Urinary bladder (tissue), 4 donors: ENCODE data around the gene CCNJL. TPM values are rescaled to one million over a fixed set of nuclear protein-coding genes. Genes with fewer than 3 reads are reported as not detected.
A peak's percentile ranks its signal among the peaks of the same experiment; 100 is the strongest.

Experiments used
- DNase-seq: peaks from one replicate; pipeline ENCODE4 v3.0.0-alpha.2; 2015; ENCODE audit errors: extremely low spot score
- H3K27ac ChIP-seq: one replicate; pipeline ENCODE4 v1.5.1; 2013; ENCODE audit warnings: low read depth, mild to moderate bottlenecking, moderate library complexity
- H3K36me3 ChIP-seq: one replicate; pipeline ENCODE4 v1.6.1; 2013; ENCODE audit warnings: mild to moderate bottlenecking, moderate library complexity; ENCODE audit not compliant: insufficient read depth
- H3K4me1 ChIP-seq: one replicate; pipeline ENCODE4 v1.6.1; 2013; ENCODE audit warnings: mild to moderate bottlenecking, moderate library complexity; ENCODE audit not compliant: insufficient read depth
- H3K4me3 ChIP-seq: one replicate; pipeline ENCODE4 v1.5.1; 2013; ENCODE audit warnings: low read depth, low read length
- WGBS: extraction: QIAGEN DNeasy Blood & Tissue Kit; methylation state at CpG from one replicate; pipeline ENCODE4 v1.1.7; 2013; 5-methylcytosine and 5-hydroxymethylcytosine counted together
- polyA plus RNA-seq: library from polyadenylated mRNA; stranded (reverse); fragments of 200-250 nt; gene quantifications from one replicate; pipeline ENCODE4 v1.2.3, GENCODE V29; 2013
- total RNA-seq: library from RNA; depleted of rRNA; stranded (reverse); fragments of >200 nt; gene quantifications from one replicate; pipeline ENCODE4 v1.2.3, GENCODE V29; 2014
- donor health status: healthy with polysubstance abuse.
- donor health status: healthy.

Gene CCNJL, protein sequence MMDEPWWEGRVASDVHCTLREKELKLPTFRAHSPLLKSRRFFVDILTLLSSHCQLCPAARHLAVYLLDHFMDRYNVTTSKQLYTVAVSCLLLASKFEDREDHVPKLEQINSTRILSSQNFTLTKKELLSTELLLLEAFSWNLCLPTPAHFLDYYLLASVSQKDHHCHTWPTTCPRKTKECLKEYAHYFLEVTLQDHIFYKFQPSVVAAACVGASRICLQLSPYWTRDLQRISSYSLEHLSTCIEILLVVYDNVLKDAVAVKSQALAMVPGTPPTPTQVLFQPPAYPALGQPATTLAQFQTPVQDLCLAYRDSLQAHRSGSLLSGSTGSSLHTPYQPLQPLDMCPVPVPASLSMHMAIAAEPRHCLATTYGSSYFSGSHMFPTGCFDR
- total RNA-seq (4.7 TPM), polyA plus RNA-seq (2.0 TPM)

DNA sequence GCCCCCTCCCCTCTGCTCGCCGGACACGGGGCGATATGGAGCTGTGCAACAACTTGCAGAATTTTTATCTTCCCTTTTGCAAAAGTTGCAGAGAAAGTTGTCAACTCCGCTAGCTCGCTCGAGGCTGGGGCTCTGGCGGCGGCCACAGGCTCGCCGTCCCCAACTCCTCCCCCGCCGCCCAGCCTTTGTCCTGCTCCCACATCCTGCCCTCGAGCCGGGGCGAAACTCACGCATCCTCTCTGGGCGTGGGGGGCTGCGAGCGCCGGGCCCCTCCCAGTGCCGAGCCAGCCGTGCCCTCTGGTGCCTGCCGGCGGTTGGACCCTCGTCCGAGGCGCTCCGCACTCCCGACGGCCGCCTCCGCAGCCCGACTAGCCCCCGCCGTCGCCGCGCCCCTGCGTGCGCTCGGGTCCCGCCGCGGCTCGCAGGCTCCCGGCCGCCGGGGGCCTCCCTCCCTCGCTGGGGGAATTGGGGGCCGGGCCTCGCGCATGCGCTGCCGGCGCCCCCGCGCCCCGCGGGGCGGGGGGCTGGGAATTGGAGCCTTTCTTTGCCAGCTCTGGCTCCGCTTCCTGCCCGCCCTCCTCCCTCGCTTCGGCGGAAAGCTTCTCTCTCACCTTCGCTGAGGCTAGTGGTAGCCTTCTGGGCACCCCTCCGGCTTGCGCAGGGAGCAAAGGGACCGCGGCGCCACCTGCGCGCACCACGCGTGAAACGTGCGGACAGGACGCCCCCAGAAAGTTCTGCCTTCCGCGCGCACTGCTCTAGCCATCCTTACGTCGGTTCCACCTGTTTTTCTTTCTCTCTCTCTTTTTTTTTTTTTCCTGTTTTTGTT, at the start of gene CCNJL:
TSS of gene CCNJL (minus strand) at position 431 of the 826 bp plus-strand sequence. CDS start 641 bp downstream, outside the sequence.
- no peaks in the 10 kb centered on the region for H3K4me1 ChIP-seq
- no peaks in the 10 kb centered on the region for H3K36me3 ChIP-seq
- DNase-seq = no peak
- no peak within 1 kb of the TSS for H3K27ac ChIP-seq
- H3K4me3 ChIP-seq = peak within 1 kb of the TSS; percentile 76
- WGBS = under 1% methylated on average over 84 of the region's 84 CpGs

DNA sequence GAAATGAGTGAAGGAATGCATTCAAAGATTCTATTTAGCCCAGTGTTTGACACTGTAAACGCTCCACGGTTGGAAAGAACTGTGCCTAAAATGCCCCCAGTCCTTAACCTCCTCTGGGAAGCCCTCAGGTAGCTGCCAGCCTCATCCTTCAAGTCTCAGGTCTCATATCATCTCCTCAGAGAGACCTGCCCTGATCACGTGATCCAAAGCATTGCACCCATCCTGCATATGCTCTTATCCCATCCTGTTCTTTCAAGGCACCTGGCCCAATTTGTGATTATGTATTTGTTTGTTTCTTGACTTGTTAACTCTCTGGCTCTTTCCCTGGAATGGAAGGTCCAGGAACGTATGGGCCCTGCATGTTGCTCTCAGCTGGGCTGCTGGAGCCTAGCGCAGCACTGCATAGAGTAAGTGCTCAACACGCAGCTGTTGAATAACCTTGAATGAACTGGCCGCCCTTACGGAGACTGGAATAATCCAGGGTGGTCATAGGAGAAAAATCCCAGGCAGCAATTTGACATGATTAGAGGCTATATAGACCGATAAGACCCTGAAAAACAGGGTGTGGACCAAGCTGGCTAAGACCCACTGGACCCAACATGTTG, 49.4 kb upstream of the CCNJL start:
- no peak for DNase-seq
- Histone ChIP-seq H3K36me3 (no peaks in the 10 kb centered on the region), H3K27ac (no peak overlapping the region), H3K4me1 (no peaks in the 10 kb centered on the region), H3K4me3 (no peak overlapping the region)
- 84% methylated on average over 9 of the region's 9 CpGs for WGBS

DNA sequence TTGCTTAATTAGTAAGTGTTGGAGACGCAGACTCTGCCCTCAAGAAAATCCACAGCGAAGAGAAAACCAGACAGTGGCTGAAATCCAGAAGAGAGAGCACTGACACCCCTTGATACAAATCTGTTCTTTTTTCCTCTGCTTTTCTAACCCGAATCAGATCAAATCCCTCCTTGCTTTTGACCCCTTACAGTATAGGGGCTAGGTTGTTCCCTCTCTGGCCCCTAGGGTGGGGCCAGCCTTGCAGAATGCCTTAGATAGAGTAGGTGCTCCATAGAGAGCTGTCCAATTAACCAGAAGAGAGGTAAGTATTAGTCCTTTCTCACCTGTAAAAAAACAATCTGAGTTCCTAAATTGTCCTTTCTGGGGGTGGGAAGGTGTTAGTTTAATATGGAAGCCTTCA, 47.9 kb upstream of the CCNJL start:
- WGBS = 72% methylated on average over 3 of the region's 3 CpGs
- H3K4me1 ChIP-seq = no peaks in the 10 kb centered on the region
- no peak overlapping the region for H3K4me3 ChIP-seq
- DNase-seq = no peak
- H3K36me3 ChIP-seq = no peaks in the 10 kb centered on the region
- H3K27ac ChIP-seq = no peak overlapping the region

DNA sequence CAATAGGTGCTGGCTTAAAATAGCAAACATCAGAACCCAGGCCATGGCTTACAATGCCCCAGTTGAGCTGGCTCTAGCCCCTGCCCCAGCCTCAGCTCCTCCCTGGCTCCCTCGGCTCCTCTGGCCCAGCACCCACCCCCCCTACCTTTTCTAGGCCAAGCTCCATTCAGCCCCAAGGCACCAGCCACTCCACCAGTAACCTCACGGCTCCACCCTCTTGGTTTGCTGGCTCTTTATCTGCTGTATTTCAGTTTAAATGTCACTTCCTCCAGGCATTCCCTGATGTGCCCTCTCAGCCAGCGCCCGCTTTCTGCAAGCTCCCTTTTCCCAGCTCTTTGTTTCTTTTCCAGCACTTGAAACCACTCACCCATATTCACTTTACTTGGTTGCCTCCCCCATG, 47.5 kb upstream of the CCNJL start:
- H3K36me3 ChIP-seq = no peaks in the 10 kb centered on the region
- no peaks in the 10 kb centered on the region for H3K4me1 ChIP-seq
- DNase-seq = no peak
- WGBS = 74% methylated on average over 4 of the region's 4 CpGs
- no peak overlapping the region for H3K4me3 ChIP-seq
- no peak overlapping the region for H3K27ac ChIP-seq

DNA sequence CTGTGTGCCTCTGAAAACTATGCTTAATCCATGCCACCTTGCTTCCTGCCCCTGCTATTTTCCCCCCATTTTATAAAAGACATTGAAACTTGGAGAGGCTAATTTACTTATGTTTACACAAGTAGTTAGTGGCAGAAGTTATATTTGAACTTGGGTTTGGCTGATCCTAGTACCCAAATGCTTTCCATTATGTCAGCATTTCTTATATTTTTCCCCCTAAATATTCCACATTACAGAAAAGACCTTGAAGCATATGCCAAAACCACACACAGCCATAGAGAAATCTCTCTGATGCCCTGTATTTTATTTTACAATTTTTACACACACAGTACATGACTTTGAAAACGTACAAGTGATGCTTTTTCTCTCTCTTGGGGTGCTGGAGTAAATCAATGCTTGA, 46.9 kb upstream of the CCNJL start:
- 1% methylated on average over 1 of the region's 1 CpG for WGBS
- Histone ChIP-seq H3K36me3 (no peaks in the 10 kb centered on the region), H3K4me1 (no peaks in the 10 kb centered on the region), H3K4me3 (no peak overlapping the region), H3K27ac (no peak overlapping the region)
- no peak for DNase-seq

DNA sequence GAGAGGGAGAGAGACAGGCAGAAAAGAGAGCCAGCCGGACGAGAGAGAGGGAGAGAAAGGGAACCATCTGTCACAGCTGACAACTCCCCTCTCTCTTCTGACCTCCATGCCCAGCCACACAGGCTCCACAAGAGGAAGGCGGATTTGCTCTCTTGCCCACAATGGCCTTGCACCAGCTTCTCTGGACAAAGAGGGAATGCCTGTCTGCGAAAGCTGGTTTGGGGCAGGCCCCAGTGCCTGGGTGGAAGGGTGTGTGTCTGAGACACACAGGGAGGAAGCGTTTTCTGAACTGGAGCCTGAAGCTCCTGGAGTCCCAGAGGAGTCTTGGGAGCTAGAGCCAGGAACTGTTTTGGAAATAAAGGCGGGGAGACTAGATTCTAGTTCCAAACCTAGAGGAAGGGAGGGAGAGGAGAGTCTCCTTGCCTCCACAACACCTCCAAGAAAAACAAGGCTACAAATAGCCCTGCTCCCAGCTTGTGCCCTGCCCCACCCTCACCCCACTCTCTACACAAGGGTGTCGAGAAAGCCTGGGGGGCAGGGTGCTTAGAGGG, 45.6 kb upstream of the CCNJL start:
- H3K27ac ChIP-seq = peak overlapping the region; percentile 64
- no peaks in the 10 kb centered on the region for H3K4me1 ChIP-seq
- no peak for DNase-seq
- H3K4me3 ChIP-seq = no peak overlapping the region
- 17% methylated on average over 7 of the region's 7 CpGs for WGBS
- no peaks in the 10 kb centered on the region for H3K36me3 ChIP-seq

DNA sequence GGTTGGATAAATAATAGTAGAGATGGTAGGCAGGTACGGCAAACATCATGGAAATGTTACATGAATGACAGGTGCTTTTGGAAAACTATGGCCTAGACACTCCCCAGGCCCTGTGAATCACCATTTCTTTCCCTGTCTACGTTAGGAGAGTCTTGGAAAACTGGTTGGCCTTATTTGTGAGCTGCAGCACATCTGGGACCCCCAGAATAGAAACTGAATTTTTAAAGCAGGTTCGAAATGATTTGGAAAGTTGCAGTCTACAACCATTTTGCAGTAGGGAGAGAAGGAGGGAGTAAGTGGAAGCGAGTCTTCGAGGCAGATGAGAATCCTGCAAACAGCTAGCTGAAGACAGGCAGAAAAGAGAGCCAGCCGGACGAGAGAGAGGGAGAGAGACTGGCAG, 45.0 kb upstream of the CCNJL start:
- no peak for DNase-seq
- no peaks in the 10 kb centered on the region for H3K36me3 ChIP-seq
- 34% methylated on average over 7 of the region's 7 CpGs for WGBS
- H3K4me1 ChIP-seq = no peaks in the 10 kb centered on the region
- H3K4me3 ChIP-seq = no peak overlapping the region
- H3K27ac ChIP-seq = no peak overlapping the region

DNA sequence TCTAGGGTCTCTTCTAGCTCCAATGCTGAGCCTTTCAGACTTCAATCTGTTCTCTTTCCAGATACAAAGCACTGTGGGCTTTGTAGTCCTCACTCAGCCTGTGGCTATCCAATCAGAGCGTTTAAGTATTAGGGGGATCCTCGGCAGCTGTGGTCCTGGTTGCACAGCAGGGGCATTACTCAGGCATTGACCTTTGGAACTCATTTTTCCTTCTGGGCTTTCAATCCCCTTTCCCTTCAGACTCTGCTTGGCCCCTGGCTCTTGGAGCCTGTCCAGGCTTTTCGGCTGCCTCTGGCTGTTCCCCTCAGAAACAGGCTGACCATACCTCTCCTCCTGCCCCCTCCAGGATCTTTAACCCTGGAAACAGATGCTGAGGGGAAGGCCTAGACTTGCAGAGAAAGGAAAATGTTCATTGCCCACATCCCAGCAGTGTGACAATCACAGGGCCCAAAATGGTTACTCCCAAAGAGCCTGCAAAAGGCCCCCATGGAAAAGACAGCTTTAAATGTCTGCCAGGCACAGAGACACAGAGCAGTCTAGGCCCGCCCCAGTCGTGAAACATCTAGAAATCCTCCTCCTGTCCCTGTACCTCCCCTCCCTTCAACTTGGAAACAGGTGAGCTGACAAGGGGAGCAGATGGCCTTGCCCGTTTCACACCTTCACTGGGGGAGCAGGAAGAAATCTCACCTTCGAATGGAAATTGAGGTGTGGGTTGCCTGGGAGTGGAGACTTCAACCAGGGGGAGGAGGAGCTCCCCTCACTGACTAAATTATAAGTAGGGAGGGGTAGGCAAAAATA, 44.4 kb upstream of the CCNJL start:
- Histone ChIP-seq H3K36me3 (no peaks in the 10 kb centered on the region), H3K4me3 (no peak overlapping the region), H3K4me1 (no peaks in the 10 kb centered on the region), H3K27ac (no peak overlapping the region)
- 57% methylated on average over 7 of the region's 7 CpGs for WGBS
- no peak for DNase-seq

DNA sequence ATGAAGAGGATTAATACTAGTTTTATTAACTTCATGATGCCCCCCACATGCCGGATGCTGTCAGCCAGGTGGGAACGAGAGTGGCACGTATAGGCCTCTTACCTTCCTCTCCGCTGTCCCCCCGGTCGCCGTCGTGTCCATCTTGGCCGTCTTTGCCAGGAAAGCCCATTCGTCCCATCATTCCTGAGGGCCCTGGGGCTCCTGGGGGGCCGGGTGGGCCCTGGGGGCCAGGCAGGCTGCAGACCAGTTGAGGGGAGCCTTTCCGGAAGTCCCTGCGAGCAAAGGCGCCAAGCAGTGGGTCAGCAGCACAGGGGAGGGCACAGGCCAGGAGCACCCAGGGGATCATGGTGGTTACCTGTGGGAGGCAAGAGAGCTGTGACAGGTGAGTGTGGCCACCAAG, 42.3 kb upstream of the CCNJL start:
- Histone ChIP-seq H3K4me3 (no peak overlapping the region), H3K36me3 (no peaks in the 10 kb centered on the region), H3K4me1 (no peaks in the 10 kb centered on the region), H3K27ac (no peak overlapping the region)
- 93% methylated on average over 14 of the region's 14 CpGs for WGBS
- DNase-seq = no peak

DNA sequence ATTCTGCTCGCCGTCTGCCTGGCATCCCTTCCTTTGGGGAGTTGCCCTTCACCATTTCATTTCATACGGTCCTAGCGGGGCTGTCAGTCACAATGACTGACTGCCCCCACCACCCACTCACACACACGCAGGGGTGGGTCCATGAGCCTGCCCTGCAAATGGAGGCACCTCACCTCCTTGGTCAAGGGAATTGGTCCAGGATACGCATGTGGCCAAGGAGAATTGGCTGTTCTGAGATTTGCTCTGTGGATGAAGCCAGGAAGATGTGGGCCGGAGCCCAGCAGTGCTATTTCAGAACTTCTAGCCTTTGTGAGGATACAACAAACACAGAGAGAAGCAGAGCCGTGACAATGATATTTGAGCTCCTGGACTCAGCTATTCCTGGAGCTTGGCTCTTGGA, 41.0 kb upstream of the CCNJL start:
- H3K27ac ChIP-seq = no peak overlapping the region

DNA sequence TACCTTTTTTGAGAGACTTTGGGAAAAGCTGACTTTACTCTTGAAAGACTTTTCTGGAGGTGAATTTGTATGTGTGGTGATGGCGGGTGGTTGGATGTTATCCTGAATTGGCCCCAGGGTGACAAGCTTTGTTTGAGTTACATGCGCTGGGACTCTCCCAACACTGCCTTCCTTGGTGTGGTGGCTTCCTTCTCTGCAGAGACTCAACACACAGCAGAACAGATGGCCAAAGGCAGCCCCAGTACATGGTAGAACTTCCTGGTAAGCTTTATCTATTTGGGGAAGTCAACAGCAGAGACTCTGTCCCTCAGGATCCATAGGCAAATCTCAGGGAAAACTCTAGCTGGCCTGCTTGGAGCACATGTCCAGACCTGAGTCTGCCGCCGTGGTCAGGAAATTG, 39.9 kb upstream of the CCNJL start:
- Histone ChIP-seq H3K4me3 (no peak overlapping the region), H3K27ac (no peak overlapping the region), H3K4me1 (no peaks in the 10 kb centered on the region), H3K36me3 (no peaks in the 10 kb centered on the region)
- 94% methylated on average over 4 of the region's 4 CpGs for WGBS
- DNase-seq = no peak

More for the DNA sequence above, 41.0 kb upstream of the CCNJL start:
- Histone ChIP-seq H3K36me3 (no peaks in the 10 kb centered on the region), H3K4me3 (no peak overlapping the region), H3K4me1 (no peaks in the 10 kb centered on the region)
- WGBS = 80% methylated on average over 8 of the region's 8 CpGs
- DNase-seq = no peak

DNA sequence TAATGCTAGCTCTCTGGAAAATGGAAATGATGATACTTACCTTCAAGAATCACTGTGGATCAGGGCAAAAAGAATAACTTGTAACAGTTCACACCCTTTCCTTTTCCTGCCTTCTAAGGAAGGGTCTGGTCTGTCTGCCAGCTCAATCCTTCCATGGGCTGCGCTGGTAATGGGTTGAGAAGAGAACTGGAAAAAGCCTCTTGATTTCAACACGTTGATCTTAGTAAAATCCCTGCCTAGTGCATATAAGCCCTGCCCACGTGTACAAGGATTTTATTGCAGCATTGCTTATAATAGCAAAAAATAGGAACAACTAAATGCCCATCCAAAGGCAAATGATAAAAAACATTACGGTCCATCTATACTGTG, 37.6 kb upstream of the CCNJL start:
- DNase-seq = no peak
- WGBS = 57% methylated on average over 4 of the region's 4 CpGs
- Histone ChIP-seq H3K36me3 (no peaks in the 10 kb centered on the region), H3K4me1 (no peaks in the 10 kb centered on the region), H3K27ac (no peak overlapping the region), H3K4me3 (no peak overlapping the region)
